Fibroblast of skin of abdomen (primary cell): Measurements from ENCODE around the gene CMBL.

Source experiments
- DNase-seq: peaks from one replicate; pipeline ENCODE4 v3.0.0-alpha.2; 2013

Gene CMBL

DNA sequence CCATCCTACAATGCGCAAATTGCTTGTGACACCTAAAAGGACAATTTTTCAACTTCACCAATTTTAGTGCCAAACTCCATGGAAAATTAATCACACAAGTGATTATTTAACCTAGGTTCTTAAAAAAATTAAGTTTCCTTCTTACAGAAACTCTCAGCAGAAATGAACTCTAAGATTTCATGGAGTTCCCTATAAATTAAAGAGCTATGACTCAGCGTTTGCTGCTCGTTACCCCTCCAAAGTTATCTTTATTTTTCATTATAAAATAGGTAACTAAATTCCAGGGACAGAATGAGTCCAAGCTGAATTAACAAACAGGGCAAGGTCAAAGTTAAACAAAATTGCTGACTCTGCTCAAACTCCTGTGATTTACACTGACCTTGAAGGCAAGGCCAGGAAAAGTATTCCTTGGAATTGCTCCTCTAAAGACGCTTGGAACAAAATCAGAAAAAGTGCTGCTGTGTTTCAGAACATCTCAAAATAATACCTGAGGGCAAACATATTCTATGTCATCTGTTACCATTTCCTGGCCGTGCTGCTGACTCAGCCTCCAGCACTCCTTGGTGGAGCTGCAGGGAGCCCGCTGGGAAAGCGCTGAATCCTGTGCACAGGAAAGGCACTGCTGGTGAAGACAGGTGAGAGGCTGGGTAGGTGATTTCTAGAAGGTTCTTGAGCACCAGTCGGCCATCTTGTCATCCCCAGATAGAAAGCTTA, 2.5 kb upstream of the CMBL start:
- DNase-seq, result no peak

DNA sequence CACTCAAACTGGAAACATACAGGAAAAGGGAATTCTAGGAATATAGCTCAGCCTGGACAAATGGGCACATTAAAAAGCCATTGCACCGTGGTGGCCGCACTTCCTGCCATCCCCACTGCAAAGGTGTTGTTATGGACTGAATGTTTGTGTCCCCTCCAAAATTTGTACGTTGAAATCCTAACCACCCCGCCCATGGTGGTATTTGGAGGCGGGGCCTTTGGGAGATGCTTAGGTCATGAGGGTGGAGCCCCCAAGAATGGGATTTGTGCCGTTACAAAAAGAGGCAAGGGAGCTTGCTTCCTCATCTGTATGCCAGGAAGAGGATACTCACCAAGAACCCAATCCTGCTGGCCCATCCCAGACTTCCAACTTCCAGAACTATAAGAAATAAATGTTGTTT, 1.1 kb upstream of the CMBL start:
- DNase-seq, result no peak

DNA sequence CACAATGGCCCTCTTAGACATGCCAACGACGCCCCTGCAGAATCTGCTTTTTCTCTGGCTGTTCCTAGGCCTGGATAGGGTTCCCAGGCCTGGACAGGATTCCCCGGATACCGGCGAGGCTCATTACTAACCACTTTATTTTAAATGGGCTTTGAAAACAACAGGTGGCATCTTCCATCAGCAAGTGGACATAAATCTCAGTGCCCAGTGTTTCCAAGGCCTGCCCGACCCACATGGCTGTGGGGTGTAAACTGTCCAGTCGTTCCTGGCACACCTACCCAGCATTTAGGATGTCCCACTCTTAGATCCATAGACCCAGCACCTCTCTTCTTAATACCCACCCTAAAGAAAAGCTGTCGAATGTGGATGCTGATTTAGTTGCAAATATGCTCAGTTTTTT, 896 bp downstream of the CMBL start:
- no peak for DNase-seq

DNA sequence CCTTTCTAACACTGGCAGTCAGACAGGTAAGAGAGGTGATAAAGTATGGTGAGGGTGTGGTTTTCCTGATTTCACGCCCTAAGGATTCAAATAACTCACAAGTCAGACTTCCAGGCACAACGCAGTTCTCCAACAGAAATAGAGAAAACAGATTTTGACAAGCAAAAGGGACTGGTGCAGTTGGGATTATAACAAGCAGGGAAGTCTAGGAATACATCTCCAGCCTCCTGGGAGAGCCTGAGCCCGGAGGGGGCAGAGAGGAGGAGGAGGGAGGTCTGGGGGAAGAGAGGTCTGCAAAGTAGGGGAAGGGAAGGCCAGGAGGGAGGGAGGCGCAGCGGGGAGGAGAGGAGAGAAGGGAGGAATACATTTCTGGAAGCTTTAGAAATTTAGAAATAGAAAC, 1.6 kb downstream of the CMBL start:
- DNase-seq, result no peak

DNA sequence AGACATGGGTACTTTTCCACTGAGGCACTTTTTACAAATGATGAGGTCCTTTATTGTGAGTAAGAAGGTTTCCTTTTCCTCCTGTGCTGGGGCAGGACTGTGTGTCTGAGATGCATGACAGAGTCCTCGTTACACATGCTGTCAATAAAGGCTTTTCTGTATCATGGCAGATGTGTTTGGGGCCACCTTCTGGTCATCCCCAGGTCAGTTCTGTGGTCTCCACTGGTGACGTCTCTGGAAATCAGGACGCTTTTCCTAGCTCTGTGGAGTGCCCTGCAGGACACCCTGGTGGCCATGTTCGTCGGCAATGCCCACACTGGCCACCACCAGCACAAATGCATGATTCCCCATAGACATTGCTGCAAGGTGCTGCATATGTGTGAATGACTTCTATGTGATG, 2.8 kb downstream of the CMBL start:
- no peak for DNase-seq

DNA sequence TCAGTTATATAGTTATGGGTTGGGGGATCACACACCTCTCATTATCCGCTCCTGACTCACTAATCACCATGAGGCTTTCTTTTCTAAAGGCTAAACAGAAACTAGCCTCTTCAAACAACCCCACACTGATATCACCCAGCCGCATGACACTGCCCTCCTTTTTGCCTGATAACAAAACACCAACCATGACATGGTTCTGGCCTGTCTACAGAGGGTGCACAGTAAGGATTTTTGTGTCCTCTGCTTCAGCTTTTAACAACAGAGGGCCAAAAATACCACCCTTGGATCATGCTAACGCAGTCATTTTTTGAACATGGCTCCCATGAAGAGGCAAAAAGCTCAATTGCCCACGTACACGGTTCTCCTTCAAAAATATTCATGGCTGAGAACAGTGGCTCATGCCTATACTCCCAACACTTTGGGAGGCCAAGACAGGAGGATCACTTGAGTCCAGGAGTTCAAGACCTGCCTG, 4.0 kb downstream of the CMBL start:
- DNase-seq, result no peak

DNA sequence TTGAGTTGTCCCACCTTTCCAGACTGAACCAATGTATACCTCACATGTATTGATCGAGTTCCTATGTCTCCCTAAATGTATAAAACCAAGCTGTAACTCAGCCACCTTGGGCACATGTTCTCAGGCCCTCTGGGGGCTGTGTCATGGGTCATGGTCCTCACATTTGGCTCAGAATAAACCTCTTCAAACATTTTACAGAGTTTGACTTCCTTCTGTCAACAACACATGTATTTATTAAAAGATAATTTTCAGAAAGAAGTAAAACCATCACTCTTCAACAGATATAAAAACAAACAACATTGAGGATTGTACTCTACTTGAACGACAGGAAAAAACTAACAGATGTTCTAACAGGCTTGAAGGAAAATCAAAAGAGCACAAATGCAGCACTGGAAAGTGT, 4.5 kb downstream of the CMBL start:
- no peak for DNase-seq

DNA sequence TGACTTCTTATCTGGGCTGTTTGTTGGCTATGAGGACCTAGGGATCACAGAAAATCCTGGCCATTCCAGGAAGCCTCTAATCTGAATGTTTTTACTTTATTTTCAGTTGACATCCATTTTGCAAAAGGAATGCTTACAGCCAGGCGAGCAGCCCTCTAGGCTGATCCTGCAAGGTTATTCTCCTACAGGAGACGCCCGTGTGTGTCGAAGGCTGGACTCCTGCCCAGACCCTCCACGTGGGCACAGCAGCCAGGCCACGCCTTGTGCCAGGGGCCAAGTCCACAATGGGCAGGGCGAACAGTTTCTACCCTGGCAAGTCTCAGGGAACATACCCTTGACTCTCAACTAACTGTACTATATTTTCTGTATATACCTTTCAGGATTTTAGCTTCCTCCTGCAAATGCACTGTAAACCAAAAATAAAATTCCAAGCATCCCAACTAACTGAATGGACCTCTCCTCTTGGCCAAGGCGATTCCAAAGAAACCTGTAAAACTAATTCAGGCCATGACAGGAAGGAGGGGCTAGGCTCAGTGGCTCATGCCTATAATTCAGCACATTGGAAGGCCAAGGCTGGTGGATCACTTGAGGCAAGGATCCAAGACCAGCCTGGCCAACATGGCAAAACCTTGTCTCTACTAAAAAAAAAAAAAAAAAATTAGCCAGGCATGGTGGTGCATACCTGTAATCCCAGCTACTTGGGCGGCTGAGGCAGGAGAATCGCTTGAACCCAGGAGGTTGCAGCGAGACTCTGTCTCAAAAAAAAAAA, 5.7 kb downstream of the CMBL start:
- DNase-seq, result no peak

DNA sequence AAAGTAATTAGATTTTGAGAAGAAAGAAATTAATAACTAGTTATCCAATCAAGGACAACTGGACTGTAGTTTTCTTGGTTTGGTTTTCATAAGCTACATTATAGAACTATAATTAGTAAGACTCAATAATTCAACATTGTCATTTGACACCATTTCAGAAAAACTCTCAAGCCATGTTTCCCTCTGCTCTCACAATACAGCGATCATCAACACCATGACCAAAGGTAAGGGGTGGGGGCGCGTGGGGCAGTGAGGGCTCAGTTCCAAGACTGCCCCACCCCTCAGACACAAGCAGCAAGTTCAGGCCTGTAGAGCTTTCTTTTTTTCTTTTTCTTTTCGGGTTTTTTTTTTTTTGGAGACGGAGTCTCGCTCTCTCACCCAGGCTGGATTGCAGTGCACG, 6.4 kb downstream of the CMBL start:
- no peak for DNase-seq

DNA sequence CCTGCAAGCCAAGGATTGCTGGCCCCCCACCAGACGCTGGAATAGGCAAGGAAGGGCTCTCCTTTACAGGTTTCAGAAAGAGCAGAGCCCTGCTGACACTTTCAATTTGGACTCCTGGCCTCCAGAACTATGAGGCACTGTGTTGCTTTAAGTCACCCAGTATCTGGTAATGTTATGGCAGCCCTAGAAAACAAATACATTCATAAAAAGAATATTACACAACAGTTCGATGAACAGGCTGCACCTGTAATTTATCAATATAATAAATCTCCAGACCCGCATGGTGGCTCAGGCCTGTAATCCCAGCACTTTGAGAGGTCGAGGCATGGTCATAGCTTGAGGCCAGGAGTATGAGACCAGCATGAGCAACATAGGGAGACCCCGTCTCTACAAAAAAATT, 7.5 kb downstream of the CMBL start:
- no peak for DNase-seq

DNA sequence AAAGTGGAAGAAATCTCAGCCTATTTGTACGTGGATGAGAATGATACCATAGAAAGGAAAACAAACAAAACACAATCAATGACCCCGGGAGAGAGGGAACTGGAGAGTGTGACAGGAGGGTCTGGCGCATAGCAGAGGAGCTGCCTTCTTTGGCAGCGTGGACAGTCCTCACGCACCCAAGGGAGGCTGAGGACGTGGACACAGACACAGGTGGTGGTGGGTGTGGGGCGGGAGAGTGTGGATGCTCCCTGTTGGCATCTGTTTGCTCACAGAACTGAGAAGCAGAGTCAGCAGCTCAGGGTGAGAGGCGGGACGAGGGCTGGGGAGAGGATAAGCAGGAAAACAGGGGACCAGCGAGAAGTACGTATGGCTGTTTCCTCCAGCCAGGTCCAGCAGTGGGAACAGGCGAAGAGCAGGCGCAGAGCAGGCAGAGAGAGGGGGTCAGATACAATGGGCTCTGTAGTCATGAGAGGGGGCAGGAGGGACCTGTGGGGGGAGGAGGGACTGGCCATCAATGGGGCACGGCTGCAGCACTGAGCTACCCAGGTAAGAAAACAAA, 10.0 kb downstream of the CMBL start:
- no peak for DNase-seq

DNA sequence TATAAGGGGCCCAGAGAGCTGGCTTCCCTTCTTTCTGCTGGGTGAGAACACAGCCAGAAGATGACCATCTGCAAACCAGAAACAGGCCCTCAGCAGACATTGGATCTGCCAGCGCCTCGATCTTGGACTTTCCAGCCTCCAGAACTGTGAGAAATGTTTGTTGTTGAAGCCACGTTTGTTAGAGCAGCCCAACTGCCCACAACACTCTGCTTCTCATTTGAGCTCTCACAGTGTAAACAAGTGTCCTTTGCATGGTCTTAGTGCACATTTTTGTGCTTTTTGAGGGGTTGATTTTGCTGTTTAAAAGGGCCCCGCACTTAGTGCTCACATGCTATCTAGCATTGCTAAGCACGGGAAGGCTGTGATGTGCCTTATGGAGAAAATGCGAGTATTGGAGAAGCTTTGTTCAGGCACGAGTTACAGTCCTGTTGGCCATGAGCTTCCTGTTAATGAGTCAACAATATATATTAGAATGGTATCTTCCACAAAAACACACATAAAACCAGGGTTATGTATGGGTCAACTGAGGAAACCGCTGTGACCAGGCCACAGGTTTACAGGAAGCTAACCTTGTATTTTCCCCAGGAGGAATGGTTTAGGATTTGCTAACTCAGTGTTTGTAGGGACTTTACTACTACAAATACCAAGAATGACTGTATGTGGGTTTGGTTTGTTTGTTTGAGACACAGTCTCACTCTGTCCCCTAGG, 11.9 kb downstream of the CMBL start:
- no peak for DNase-seq

DNA sequence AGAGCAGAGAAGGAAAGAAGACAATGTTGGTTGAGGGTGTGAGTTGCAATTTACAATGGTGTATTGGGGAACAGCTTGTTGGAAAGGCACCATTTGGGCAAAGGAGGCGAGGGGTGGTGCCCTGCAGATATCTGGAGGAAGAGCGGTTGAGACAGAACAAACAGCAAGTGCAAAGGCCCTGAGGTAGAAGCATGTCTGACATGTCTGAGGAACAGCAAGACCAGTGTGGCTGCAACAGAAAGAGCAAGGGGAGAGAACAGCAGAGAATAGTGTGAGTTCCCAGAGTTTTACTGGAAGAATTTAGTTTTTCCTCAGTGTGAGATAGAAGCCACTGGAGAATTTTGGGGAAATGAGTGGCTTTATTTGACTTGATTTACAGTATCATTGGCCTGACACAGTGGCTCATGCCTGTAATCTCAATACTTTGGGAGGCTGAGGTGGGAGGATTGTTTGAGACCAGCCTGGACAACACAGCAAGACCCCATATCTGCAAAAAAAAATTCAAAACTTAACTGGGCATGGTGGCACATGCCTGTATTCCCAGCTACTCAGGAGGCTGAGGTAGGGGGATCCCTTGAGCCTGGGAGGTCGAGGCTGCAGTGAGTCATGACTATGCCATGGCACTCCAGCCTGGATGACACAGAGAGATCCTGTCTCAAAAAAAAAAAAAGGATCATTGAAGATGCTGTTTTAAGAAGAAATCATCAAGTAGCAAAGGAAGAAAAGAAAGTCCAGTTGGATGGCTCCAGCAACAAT, 13.6 kb downstream of the CMBL start:
- DNase-seq, result peak; percentile 14

DNA sequence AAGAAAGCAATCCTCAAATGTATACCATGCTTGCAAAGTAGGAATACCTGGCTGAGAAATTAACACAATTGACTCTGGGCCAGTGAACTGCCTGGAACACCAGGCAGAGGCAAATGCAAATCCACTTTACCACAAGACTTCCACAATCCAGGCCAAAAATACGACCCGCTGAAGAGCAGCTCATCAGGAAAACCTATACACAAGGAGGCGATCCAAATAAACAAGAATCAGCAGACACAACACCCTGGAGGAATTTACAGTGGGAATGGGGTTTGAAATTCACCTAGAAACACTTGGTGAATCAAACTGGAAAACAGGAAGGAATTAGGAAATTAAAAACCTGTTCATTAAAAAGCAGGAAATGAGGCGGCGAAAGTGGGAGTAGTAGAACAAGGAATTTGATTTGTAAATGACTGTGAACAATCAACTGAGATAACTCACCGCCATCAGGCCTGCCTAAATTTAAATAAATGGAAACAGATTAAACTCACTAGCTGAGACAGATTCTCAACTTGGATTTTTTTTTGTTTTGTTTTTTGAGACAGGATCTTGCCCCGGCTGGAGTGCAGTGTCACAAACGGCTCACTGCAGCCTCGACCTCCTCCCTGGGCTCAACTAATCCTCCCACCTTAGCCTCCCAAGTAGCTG, 15.9 kb downstream of the CMBL start:
- no peak for DNase-seq

DNA sequence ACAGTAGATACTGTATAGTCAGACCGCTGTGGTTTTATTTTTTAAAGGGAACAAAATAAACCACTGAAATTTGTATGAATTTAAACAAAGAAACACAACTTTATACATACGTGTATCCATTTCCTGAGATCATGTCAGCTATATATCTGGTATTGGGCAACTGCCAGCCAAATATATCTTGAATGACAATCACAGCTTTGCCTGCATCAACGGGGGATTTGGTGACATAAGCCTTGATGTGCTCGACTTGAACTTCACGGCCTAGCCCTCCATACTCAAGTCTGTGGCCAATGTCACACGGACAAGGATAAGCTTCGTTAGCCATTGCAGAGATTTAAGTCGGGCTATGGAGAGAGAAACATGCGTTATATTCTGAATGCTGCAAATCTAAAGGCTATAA, 17.3 kb downstream of the CMBL start:
- DNase-seq, result no peak

DNA sequence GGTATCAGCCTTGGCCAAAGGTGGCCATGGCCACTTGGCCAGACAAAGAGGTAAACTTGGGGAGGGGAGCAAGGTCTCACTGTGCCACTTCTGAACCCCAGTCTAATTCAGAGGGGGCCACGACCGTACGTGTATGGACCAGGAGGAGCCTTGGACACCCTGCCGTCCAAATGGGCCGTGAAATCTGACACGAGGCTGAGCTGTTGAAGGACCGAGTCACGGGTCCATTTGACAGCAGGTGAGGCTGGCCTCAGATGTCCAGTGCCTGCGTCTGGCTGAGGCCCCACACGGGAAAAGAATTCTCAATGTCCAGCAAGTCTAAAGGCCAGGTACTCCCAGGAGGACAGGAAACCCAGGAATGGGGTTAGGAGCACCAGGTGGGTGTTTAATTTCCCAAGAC, 17.7 kb downstream of the CMBL start:
- no peak for DNase-seq

DNA sequence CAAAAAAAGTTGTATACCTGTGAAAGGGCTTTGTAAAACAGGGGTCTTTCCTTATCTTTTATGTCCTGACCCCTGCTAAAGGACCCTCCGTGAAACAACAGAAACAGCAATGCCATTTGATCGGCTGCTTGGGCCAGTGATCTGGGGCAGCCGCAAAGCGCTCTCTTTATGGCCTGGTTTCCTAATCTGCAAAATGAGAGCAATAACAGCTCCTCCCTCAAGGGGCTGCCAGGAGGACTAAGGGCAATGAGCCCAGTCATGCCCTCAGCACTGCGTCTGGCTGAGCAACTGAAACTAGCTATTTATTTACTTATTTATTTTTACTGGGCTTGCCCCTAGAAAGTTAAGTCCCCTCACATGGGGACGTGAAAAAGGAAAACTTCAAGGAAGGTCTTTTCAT, 18.3 kb downstream of the CMBL start:
- DNase-seq, result no peak

DNA sequence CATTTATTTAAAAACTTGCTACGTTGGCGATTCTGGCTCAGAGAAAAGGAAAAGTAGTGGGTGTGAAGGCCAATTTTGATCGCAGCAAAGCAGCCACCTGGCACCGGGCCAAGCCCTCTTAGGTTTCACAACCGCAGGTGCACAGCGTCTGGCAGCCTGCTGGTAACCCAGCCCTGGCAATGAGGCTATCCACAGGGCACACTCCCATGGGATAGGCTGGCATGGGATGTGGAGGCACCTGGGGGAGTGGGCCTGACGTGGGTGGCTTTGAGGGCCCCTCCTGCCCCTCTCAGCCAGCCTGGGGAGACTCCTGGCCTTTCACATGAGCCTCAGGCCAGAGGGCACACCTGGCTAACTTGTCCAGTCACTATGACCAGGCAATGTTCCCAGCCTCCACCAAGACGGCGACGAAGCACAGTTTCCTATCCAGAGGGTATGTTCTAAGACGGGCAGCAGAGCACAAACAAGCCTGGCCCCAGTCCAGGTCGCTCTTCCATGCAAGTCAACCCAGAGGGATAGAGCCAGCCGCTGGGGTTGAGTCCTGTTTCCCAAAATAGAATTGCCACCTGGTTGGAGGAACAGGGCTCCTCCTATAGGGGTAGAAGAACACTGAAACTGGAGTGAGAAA, 19.0 kb downstream of the CMBL start:
- no peak for DNase-seq

DNA sequence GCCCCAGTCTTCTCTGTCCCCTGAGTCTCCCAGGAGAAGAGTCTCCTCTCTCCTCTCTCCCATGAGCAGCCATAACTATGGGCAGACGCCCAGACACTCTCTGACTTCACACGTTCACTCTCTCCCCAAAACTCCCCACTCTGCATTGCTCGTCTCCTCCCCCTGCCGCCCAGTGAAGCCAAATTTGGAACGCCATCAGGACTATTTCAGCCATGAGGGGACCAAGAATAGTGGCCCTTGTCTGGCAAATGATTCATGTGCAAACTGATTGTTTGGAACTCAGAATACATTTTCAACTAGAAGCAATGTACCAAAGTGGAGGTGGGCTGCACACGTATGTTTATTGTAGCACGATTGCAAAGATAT, 20.9 kb downstream of the CMBL start:
- DNase-seq, result no peak

DNA sequence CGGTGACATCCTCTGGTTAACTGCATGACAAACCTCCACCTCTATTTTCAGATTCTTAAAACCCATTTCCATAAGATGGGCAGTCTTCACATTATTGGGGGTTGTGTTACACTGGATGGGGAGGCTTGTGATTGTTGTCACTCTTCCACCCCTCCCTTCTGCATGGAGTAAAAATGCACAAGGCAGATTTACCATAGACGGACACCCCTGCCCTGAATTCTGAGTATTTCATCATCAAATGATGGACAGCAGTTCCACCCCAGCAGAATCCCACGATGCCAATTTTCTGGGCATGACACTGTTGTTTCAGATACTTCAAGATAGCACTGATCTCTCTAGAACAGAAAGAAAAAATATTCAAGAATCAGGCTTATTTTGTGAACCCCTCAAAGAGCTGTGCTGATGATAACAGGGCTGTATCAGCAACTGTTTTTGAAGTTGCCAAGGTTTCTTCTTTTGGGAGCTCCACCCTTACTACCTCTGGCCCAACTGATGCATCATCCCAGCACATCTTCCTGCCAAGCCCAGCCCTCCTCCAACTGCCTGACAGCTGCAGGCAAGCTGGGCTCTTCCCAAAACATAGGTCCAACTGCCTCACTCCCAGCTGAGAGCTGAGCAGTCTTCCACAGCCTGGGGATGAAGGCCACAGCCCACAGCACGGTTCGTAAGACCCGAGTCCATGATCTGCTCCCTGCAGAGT, 21.4 kb downstream of the CMBL start:
- DNase-seq, result no peak

DNA sequence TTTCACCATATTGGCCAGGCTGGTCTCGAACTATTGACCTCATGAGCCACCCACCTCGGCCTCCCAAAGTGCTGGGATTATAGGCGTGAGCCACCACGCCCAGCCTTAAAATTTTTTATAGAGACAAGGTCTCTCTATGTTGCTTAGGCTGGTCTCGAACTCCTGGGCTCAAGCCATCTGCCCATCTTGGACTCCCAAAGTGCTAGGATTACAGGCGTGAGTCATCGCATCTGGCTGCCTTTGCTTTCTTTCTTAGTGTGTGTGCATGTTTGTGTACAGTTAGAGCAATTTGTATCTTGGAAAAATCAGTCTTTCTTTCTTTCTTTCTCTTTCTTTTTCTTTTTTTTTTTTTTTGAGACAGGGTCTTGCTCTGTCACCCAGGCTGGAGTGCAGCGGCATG, 22.3 kb downstream of the CMBL start:
- peak; percentile 47 for DNase-seq
